Measurements from ENCODE around the gene KDM4F.
A peak's percentile ranks its signal among the peaks of the same experiment; 100 is the strongest.

KDM4F gene

GRCh38 chr11:95066716-95067038 is 17.5 kb downstream of the KDM4F start, which contains the start of gene SRSF8:
TSS of gene SRSF8 (plus strand) at chr11:95066919. CDS start at chr11:95067227, 308 bp downstream.
- DNase-seq = no peak

GRCh38 chr11:95067039-95067840 is 18.0 kb downstream of the KDM4F start:
- peak; percentile 93 for DNase-seq

- no peak for DNase-seq
Measured at GRCh38 chr11:95067841-95068219, 18.6 kb downstream of the KDM4F start.

GRCh38 chr11:95068549-95068948 is 19.3 kb downstream of the KDM4F start:
- peak; percentile 87 for DNase-seq

GRCh38 chr11:95070471-95070870 is 21.2 kb downstream of the KDM4F start:
- no peak for DNase-seq

- DNase-seq = no peak
Measured at GRCh38 chr11:95072948-95073347, 23.7 kb downstream of the KDM4F start.

- DNase-seq = no peak
Measured at GRCh38 chr11:95074792-95075563, 25.8 kb downstream of the KDM4F start.

GRCh38 chr11:95076416-95076815 is 27.2 kb downstream of the KDM4F start:
- DNase-seq = no peak

- DNase-seq = no peak
Measured at GRCh38 chr11:95076981-95077380, 27.8 kb downstream of the KDM4F start.

GRCh38 chr11:95078526-95078925 is 29.3 kb downstream of the KDM4F start:
- DNase-seq = no peak

GRCh38 chr11:95081010-95081409 is 31.8 kb downstream of the KDM4F start:
- no peak for DNase-seq

GRCh38 chr11:95081412-95081811 is 32.2 kb downstream of the KDM4F start:
- no peak for DNase-seq

- no peak for DNase-seq
Measured at GRCh38 chr11:95082576-95083001, 33.4 kb downstream of the KDM4F start.

GRCh38 chr11:95084509-95084908 is 35.3 kb downstream of the KDM4F start:
- peak; percentile 78 for DNase-seq

- DNase-seq = no peak
Measured at GRCh38 chr11:95085117-95085816, 36.0 kb downstream of the KDM4F start.

- DNase-seq = no peak
Measured at GRCh38 chr11:95086151-95086550, 36.9 kb downstream of the KDM4F start.

GRCh38 chr11:95086836-95087570 is 37.8 kb downstream of the KDM4F start:
- DNase-seq = no peak

- DNase-seq = peak; percentile 64
Measured at GRCh38 chr11:95088946-95089619, 39.9 kb downstream of the KDM4F start.

- peak; percentile 94 for DNase-seq
Measured at GRCh38 chr11:95089620-95090542, 40.7 kb downstream of the KDM4F start, which contains the start of gene ENDOD1. TSS of gene ENDOD1 (plus strand) at chr11:95089846. CDS start at chr11:95089928, 82 bp downstream.

GRCh38 chr11:95091663-95092180 is 42.5 kb downstream of the KDM4F start:
- DNase-seq = no peak

Measured in activated effector memory CD4-positive, alpha-beta T cell treated with anti-CD3 and anti-CD28 coated beads, Interleukin-2, amount 50 U/mL, for 16 hours (primary cell).